Type B pancreatic cell (in vitro differentiated cells): ENCODE data around the gene ERVMER34-1. TPM values are rescaled to one million over a fixed set of nuclear protein-coding genes. Genes with fewer than 3 reads are reported as not detected.

Source experiments
- DNase-seq: peaks from one replicate; pipeline ENCODE4 v3.0.0; 2021; ENCODE audit warnings: mixed read lengths; ENCODE audit not compliant: unreplicated experiment; ENCODE audit errors: extremely low spot score
- H3K27ac Mint-ChIP-seq: 2 replicates; pipeline ENCODE4 v1.8.0; 2021; ENCODE audit warnings: mild to moderate bottlenecking, mixed read lengths
- H3K27me3 Mint-ChIP-seq: 2 replicates; pipeline ENCODE4 v1.8.0; 2021; ENCODE audit warnings: mixed read lengths
- H3K36me3 Mint-ChIP-seq: 2 replicates; pipeline ENCODE4 v1.8.0; 2021; ENCODE audit warnings: mixed read lengths
- H3K4me1 Mint-ChIP-seq: one replicate; pipeline ENCODE4 v1.8.0; 2021; ENCODE audit warnings: mixed read lengths; ENCODE audit not compliant: unreplicated experiment
- H3K4me3 Mint-ChIP-seq: 2 replicates; pipeline ENCODE4 v1.8.0; 2021; ENCODE audit warnings: mild to moderate bottlenecking, mixed read lengths
- H3K9me3 Mint-ChIP-seq: 2 replicates; pipeline ENCODE4 v1.8.0; 2021; ENCODE audit warnings: mixed read lengths
- CTCF ChIP-seq: fragments of 200-600 bp; sonication (generic); conservative IDR thresholded peaks from 2 replicates; pipeline ENCODE4 v1.5.0; 2021; ENCODE audit warnings: antibody characterized with exemption, mild to moderate bottlenecking
- total RNA-seq: library from RNA; stranded (reverse); gene quantifications from 2 replicates; pipeline ENCODE4 v1.2.1, GENCODE V29; 2021; ENCODE audit warnings: low replicate concordance

The ERVMER34-1 gene
- total RNA-seq, 1 donor from 2014 or later: 3.9 TPM

DNA sequence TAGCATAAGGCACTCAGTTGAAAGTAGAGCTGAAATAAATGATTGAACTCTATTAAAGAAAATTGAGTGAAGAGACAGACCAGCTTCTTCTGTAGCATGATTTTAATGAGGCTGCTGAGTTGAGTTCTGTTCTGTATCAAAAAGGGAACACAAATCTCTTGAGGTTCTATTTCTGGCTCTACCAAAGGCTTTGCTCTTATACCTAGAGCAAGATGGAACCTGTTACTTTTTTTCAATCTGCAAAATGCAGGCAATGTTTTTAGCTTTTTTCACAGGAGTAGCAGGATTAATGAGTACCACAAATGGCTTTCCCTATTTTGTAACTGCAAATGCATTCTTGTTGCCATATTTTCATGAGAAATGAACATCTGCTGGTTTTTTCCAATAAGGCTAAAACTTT is 4.2 kb upstream of the ERVMER34-1 start:
- no peak overlapping the region for H3K4me3 Mint-ChIP-seq
- H3K4me1 Mint-ChIP-seq: peaks cover 2% of the 10 kb centered on the region
- no peak for DNase-seq
- no peak overlapping the region for H3K27ac Mint-ChIP-seq
- no peaks in the 10 kb centered on the region for H3K9me3 Mint-ChIP-seq
- TF ChIP-seq CTCF: no peak
- no peaks in the 10 kb centered on the region for H3K36me3 Mint-ChIP-seq
- peaks cover 21% of the 10 kb centered on the region for H3K27me3 Mint-ChIP-seq

DNA sequence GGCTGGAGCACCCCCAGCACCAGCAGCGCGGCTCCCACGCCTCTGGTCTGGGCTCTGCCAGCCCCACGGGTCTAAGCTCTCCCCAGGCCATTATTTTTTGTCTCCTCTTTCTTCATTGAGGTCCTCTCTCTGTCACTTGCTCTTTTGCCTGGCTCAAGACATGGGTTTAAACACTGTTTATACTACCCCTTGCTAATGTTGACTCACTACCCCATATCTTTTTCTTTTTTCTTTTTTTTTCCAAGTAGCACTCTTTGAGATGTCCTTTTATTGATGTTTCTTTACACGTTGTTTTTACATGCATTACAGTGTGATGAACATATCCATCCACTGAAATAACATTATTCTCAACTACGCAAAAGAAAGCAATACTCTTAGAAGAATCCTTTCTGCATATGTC is 1.7 kb upstream of the ERVMER34-1 start:
- Mint-ChIP-seq H3K9me3 (no peaks in the 10 kb centered on the region), H3K4me1 (peaks cover 3% of the 10 kb centered on the region), H3K36me3 (no peaks in the 10 kb centered on the region), H3K27me3 (peaks cover 28% of the 10 kb centered on the region), H3K27ac (no peak overlapping the region), H3K4me3 (peak overlapping the region; percentile 37)
- no peak for TF ChIP-seq CTCF
- DNase-seq: no peak

DNA sequence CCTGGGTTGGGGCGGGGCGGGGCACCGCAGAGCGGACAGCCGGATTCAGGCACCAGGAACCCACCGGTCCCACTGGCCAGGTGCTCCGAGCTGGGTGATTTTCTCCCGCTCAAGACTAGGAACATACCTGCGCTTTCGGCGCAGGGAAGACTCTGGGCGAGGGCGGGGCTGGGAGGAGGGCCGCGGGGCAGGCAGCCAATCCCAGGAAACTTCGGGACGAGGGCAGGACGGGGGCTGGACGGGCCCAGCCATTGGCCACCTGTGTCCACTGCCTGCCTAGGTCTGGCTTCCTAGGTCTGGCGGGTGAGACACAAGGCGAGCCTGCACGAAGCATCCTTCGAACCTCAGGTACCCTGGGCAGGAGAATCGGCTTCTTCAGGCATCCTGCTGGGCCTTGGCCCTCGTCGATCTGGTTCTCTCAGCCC is 274 bp upstream of the ERVMER34-1 start:
- peak overlapping the region; percentile 16 for H3K27ac Mint-ChIP-seq
- peak overlapping the region; percentile 88 for H3K4me3 Mint-ChIP-seq
- peaks cover 28% of the 10 kb centered on the region for H3K27me3 Mint-ChIP-seq

GRCh38 chr4:52750213-52750612 is 1.0 kb downstream of the ERVMER34-1 start:
- no peak for TF ChIP-seq CTCF
- no peaks in the 10 kb centered on the region for H3K9me3 Mint-ChIP-seq
- H3K36me3 Mint-ChIP-seq: no peaks in the 10 kb centered on the region
- H3K4me3 Mint-ChIP-seq: peak overlapping the region; percentile 70
- no peak for DNase-seq
- H3K27me3 Mint-ChIP-seq: peaks cover 28% of the 10 kb centered on the region
- H3K27ac Mint-ChIP-seq: peak overlapping the region; percentile 48
- H3K4me1 Mint-ChIP-seq: peaks cover 3% of the 10 kb centered on the region

More for the DNA sequence above, 274 bp upstream of the ERVMER34-1 start:
- TF ChIP-seq CTCF: no peak
- Mint-ChIP-seq H3K9me3 (no peaks in the 10 kb centered on the region), H3K4me1 (peaks cover 3% of the 10 kb centered on the region), H3K36me3 (no peaks in the 10 kb centered on the region)
- DNase-seq: peak; percentile 71

DNA sequence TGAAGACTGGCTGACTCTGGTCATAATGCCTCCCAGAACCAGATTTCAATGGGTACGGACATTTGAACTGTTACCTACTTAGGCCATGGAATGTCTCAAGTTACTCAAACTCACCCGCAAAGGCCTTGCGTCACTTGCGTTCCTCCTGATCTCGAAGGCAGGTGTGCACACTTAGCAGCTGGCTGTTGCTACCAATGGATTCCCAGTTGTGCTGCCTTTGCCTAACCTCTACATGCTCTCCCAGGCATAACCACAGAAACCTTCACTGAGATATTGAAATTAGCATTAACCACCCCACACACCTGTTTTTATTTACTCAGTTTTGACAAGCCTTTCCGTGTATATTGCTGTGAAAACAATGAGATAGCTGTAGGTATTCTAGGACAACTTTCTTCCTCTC is 2.8 kb downstream of the ERVMER34-1 start:
- Mint-ChIP-seq H3K4me1 (peaks cover 3% of the 10 kb centered on the region), H3K27ac (no peak overlapping the region), H3K4me3 (no peak overlapping the region), H3K9me3 (no peaks in the 10 kb centered on the region), H3K27me3 (peaks cover 28% of the 10 kb centered on the region), H3K36me3 (no peaks in the 10 kb centered on the region)
- TF ChIP-seq CTCF: no peak
- no peak for DNase-seq

DNA sequence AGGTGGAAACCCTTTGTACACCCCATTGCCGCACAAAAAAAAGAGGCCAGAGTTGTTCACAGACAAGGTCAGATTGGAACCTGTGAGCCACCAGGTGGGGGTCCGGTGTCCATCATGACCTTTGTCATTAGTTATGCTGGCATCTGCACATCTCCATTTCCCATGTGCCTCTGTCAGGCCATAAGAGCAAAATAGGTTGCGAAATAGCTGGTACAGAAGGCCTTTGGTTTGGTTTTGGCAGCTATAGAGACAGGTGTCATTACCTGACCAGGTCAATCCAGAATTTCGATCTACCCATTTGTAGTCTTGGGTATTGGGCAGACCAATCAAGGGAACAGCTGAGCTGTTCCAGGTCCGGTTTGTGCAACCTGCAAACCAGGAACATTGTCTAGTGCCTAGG is 6.6 kb downstream of the ERVMER34-1 start:
- Mint-ChIP-seq H3K36me3 (no peaks in the 10 kb centered on the region), H3K4me3 (no peak overlapping the region), H3K27ac (no peak overlapping the region), H3K4me1 (no peaks in the 10 kb centered on the region), H3K27me3 (peaks cover 5% of the 10 kb centered on the region), H3K9me3 (no peaks in the 10 kb centered on the region)
- no peak for TF ChIP-seq CTCF
- no peak for DNase-seq
